ENCODE measurements around the gene SRM.

GRCh38 chr1:11044849-11045427 is 14.9 kb downstream of the SRM start:
- TF ChIP-seq CTCF (IDR thresholded peaks at IDR 0.05) = no peak
- TF ChIP-seq POLR2A (IDR thresholded peaks at IDR 0.05) = no peak
